ENCODE results near the gene OXNAD1. TPM values are rescaled to one million over a fixed set of nuclear protein-coding genes. Genes with fewer than 3 reads are reported as not detected.

OXNAD1 gene
- total RNA-seq, 1 donor from 2014 or later: 18.8 TPM

DNA sequence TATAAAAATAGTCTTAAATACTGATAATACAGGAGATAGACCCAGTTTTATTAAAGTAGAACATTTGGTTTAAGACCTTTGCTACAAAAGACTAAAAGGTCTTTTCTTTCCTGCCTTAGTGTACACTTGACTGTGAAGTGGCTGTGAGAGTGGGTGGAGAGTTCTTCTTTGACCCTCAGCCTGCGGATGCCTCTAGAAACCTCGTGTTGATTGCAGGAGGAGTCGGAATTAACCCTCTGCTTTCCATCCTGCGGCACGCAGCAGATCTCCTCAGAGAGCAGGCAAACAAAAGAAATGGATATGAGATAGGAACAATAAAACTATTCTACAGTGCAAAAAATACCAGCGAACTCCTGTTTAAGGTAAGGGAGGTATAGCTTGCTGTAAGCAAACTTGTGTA lies 36.5 kb downstream of the OXNAD1 start:
- Histone ChIP-seq H3K27me3 (ENCODE audit: control insufficient read depth, insufficient read depth, low read length) (no peaks in the 10 kb centered on the region), H3K36me3 (ENCODE audit: control insufficient read depth, insufficient read depth, low read length) (no peaks in the 10 kb centered on the region), H3K4me3 (ENCODE audit: low read depth, low read length) (no peak overlapping the region)
- DNase-seq (ENCODE audit: low read depth): no peak
- TF ChIP-seq, protein P1, sequence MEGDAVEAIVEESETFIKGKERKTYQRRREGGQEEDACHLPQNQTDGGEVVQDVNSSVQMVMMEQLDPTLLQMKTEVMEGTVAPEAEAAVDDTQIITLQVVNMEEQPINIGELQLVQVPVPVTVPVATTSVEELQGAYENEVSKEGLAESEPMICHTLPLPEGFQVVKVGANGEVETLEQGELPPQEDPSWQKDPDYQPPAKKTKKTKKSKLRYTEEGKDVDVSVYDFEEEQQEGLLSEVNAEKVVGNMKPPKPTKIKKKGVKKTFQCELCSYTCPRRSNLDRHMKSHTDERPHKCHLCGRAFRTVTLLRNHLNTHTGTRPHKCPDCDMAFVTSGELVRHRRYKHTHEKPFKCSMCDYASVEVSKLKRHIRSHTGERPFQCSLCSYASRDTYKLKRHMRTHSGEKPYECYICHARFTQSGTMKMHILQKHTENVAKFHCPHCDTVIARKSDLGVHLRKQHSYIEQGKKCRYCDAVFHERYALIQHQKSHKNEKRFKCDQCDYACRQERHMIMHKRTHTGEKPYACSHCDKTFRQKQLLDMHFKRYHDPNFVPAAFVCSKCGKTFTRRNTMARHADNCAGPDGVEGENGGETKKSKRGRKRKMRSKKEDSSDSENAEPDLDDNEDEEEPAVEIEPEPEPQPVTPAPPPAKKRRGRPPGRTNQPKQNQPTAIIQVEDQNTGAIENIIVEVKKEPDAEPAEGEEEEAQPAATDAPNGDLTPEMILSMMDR (IDR thresholded peaks at IDR 0.05; ENCODE audit: insufficient read depth, low read length, poor library complexity, severe bottlenecking): no peak

DNA sequence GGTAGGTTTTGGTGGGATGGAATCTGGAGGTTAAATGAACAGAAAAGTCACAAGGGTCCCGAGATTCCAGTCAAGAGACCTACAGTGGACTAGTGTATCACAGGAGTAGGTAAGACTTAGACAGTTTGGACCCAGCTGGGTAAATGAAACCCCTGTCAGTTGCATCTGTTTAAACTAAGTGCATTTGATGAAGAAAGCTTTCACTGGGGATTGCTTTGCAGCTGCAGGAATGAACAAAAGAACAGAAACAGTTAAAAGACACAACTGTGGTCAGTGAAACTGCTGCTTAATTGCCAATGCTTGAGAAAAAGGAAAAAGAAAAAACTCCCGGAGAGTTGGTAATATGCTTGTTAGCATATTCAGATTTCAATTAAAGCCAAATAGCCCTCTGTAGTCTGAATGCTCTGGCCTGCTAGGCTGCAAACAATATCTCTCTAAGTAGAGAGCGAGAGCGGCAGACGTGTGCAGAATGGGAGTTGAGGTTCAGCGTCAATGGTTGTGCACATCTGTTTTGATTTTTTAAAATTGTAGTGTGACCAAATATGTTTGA lies 37.1 kb downstream of the OXNAD1 start:
- Histone ChIP-seq H3K36me3 (ENCODE audit: control insufficient read depth, insufficient read depth, low read length) (no peaks in the 10 kb centered on the region), H3K27me3 (ENCODE audit: control insufficient read depth, insufficient read depth, low read length) (no peaks in the 10 kb centered on the region), H3K4me3 (ENCODE audit: low read depth, low read length) (no peak overlapping the region)
- TF ChIP-seq, protein P1 (IDR thresholded peaks at IDR 0.05; ENCODE audit: insufficient read depth, low read length, poor library complexity, severe bottlenecking): no peak
- no peak for DNase-seq (ENCODE audit: low read depth)

DNA sequence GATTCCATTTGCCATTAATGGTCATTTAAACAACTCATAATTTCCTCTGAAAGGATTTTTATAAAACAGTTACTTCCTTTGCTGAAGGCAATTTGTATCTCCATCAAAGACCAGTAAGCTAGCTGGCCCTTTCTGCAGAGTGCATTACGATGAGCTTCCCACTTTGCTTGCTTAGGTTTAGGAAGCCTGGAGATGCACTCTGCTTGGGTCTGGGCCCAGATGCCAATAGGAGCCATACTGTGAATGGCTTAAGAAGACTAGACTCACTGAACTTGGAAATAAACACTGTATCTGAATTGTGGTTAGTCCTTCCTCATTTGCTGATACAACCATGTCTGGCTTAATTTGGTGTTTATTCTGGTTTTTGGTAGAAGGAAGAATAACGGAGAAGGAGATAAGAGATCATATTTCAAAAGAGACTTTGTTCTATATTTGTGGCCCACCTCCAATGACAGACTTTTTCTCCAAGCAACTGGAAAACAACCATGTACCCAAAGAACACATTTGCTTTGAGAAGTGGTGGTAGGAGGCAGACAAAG lies 38.1 kb downstream of the OXNAD1 start:
- Histone ChIP-seq H3K27me3 (ENCODE audit: control insufficient read depth, insufficient read depth, low read length) (no peaks in the 10 kb centered on the region), H3K36me3 (ENCODE audit: control insufficient read depth, insufficient read depth, low read length) (no peaks in the 10 kb centered on the region), H3K4me3 (ENCODE audit: low read depth, low read length) (no peak overlapping the region)
- DNase-seq (ENCODE audit: low read depth): no peak
- TF ChIP-seq, protein P1 (IDR thresholded peaks at IDR 0.05; ENCODE audit: insufficient read depth, low read length, poor library complexity, severe bottlenecking): no peak

DNA sequence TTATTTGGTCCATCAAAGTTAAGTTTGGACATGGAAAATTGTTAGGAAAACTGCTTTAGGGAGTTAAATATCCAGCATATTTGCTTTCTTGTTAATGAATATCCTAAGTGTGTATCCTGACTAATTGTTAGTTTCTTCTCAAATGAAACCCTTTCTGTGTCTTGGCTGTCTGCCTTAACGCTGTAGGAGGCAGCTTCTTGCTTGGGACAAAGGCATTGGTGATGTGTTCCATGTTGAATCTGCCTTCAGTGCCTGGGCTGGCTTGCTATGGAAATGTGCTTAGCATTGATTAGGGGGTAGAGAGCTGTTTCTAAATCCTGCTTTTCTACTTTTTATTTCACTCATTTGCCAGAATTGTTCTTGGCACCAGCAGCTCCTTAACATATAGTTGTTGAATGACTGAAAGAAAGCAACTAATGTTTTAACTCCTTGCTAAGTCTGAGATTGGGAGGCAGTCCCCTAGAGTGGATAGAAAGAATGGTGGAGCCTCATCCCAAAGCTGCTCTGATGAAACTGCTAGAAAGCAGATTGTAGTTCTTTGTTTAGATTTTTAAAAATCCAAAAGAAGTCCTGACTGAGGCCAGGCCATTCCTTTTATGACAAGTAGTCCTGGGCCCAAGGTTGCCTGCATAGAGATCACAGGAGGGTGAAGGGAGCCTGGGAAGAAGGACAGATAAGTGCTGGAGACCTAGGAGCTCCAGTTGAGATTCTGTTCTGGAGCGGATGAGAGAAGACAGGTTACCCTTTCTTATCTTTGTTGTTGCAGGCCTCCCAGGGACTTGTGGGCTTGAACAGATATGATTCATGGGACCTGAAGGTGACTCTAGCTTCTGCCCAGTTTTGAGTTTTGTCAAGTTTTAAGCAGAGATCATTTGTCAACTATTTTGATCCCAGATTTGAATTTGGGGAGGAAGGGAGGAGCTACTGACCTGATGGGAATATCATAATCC lies 39.3 kb downstream of the OXNAD1 start:
- no peak for DNase-seq (ENCODE audit: low read depth)
- Histone ChIP-seq H3K36me3 (ENCODE audit: control insufficient read depth, insufficient read depth, low read length) (no peaks in the 10 kb centered on the region), H3K4me3 (ENCODE audit: low read depth, low read length) (no peak overlapping the region), H3K27me3 (ENCODE audit: control insufficient read depth, insufficient read depth, low read length) (no peaks in the 10 kb centered on the region)
- TF ChIP-seq, protein P1 (IDR thresholded peaks at IDR 0.05; ENCODE audit: insufficient read depth, low read length, poor library complexity, severe bottlenecking): no peak

DNA sequence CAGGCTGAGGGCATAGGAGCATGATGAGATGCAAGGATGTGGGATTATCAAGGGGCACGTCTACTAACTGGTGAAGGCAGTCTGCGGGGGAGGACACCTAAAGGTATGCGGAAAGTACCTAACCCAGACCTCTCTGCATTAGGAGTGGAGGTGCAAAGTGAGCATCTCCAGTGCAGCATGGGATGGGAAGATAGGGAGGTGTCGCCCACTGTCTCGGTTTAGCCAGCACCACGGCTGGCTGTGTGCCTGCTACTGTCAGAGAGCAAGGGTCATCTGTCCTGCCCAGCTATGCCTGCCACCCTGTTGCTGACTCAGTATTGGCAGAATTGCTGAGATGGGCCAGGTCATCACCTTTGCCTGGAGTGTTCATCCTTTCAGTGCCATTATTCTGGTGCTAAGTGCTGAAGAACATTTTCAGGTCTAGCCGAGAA lies 40.1 kb downstream of the OXNAD1 start:
- TF ChIP-seq, protein P1 (IDR thresholded peaks at IDR 0.05; ENCODE audit: insufficient read depth, low read length, poor library complexity, severe bottlenecking): no peak
- Histone ChIP-seq H3K4me3 (ENCODE audit: low read depth, low read length) (no peak overlapping the region), H3K36me3 (ENCODE audit: control insufficient read depth, insufficient read depth, low read length) (no peaks in the 10 kb centered on the region), H3K27me3 (ENCODE audit: control insufficient read depth, insufficient read depth, low read length) (no peaks in the 10 kb centered on the region)
- DNase-seq (ENCODE audit: low read depth): no peak

All from kidney epithelial cell (primary cell).